ENCODE data around the gene INPP4A.

Gene INPP4A

DNA sequence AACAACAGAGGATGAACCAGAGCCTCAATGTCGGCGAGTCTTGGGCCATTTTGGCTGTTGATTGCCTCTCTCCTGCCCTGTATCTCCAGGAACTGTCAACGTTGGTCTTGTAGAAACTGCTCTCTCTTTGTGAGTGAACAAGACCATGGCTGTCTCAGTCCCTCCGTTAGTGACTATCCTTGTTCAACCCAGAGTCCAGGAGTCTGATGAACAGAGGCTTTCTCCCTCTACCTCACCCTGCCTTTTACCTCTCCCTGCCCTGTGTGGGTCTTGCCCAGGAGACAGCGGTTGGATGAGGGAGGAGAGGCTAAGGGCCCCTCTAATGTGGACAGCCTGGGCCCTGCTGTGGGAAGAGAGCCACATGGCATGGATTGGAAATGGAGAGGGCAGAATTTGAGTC lies 32.8 kb downstream of the INPP4A start:
- Histone ChIP-seq H3K4me3 (ENCODE audit: low read depth, low read length) (no peak overlapping the region), H3K27ac (no peak overlapping the region), H3K27me3 (replicated peaks) (no peaks in the 10 kb centered on the region), H3K36me3 (replicated peaks) (no peaks in the 10 kb centered on the region)
- DNase-seq = no peak
- TF ChIP-seq, protein P1, sequence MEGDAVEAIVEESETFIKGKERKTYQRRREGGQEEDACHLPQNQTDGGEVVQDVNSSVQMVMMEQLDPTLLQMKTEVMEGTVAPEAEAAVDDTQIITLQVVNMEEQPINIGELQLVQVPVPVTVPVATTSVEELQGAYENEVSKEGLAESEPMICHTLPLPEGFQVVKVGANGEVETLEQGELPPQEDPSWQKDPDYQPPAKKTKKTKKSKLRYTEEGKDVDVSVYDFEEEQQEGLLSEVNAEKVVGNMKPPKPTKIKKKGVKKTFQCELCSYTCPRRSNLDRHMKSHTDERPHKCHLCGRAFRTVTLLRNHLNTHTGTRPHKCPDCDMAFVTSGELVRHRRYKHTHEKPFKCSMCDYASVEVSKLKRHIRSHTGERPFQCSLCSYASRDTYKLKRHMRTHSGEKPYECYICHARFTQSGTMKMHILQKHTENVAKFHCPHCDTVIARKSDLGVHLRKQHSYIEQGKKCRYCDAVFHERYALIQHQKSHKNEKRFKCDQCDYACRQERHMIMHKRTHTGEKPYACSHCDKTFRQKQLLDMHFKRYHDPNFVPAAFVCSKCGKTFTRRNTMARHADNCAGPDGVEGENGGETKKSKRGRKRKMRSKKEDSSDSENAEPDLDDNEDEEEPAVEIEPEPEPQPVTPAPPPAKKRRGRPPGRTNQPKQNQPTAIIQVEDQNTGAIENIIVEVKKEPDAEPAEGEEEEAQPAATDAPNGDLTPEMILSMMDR (IDR thresholded peaks at IDR 0.05; ENCODE audit: low read depth, low read length, missing control alignments) = no peak
- in situ Hi-C loops (cut with HindIII; ENCODE audit: low pct_ligation_motif_present, low sequenced_read_pairs) = no loop called here

DNA sequence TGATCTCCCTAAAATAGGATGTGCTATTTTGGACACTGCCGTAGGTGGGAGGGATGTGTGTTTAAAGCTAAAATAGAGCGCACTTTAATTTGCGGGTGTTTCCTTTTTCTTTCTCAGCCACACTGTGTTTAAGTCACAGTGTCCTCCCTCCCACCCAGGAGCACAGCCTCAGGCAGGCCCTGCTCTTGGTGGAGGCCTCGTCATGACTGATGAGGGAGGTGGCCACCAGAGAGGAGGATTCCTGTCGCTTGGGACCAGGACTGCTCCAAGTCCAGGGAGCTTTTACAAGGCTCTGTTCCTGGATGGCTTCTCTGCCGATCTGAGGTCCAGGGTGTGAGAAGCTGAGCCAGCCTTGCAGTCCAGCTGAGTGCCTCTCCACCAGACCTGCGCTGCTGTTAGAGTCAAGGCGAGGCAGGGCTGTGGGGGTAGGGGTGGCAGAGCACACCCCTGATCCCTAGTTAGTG lies 33.5 kb downstream of the INPP4A start:
- Histone ChIP-seq H3K27ac (no peak overlapping the region), H3K4me3 (ENCODE audit: low read depth, low read length) (no peak overlapping the region), H3K27me3 (replicated peaks) (no peaks in the 10 kb centered on the region), H3K36me3 (replicated peaks) (no peaks in the 10 kb centered on the region)
- in situ Hi-C loops (cut with HindIII; ENCODE audit: low pct_ligation_motif_present, low sequenced_read_pairs) = no loop called here
- TF ChIP-seq, protein P1 (IDR thresholded peaks at IDR 0.05; ENCODE audit: low read depth, low read length, missing control alignments) = no peak
- DNase-seq = no peak

DNA sequence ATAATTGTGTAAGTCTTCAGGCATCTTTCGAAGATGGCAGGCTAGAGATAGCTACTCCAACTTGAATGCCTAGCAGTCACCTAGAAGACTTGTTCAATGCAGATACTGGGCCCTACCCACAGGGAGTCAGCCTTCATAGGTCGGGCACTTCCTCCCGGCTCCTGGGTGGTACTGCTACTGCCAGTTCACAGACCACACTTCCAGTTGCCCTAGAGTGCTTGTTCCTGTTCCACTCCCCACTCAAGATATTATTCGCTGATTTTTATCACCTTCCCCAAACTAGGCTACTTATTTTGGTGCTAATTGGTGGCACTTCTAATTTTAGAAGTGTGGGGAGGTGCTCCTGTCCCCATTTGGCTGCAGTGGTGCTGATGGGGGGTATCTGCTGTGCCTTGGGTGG lies 34.2 kb downstream of the INPP4A start:
- in situ Hi-C loops (cut with HindIII; ENCODE audit: low pct_ligation_motif_present, low sequenced_read_pairs) = no loop called here
- Histone ChIP-seq H3K27ac (no peak overlapping the region), H3K36me3 (replicated peaks) (no peaks in the 10 kb centered on the region), H3K27me3 (replicated peaks) (no peaks in the 10 kb centered on the region), H3K4me3 (ENCODE audit: low read depth, low read length) (no peak overlapping the region)
- TF ChIP-seq, protein P1 (IDR thresholded peaks at IDR 0.05; ENCODE audit: low read depth, low read length, missing control alignments) = no peak
- DNase-seq = no peak

DNA sequence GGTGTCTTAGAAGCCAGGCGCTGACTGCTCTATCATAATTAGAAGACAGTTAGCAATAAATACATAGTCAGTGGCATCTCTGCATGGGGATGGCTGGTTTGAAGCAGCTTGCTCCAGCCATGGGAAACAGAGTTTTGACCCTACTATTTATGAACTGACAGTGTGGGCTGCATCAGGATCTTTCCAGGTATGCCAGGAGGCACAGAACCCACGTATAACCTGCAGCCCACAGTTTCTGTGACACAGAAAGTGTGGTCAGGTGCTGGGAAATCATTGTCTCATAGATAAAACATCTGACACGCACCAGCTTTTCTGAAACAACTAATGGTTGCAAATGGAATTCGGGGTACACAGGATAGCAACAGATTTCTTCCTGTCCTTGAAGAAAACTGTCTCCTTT lies 34.7 kb downstream of the INPP4A start:
- in situ Hi-C loops (cut with HindIII; ENCODE audit: low pct_ligation_motif_present, low sequenced_read_pairs) = no loop called here
- no peaks in the 10 kb centered on the region for H3K27me3 ChIP-seq (replicated peaks)
- H3K4me3 ChIP-seq (ENCODE audit: low read depth, low read length) = no peak overlapping the region
- no peak overlapping the region for H3K27ac ChIP-seq
- DNase-seq = no peak
- TF ChIP-seq, protein P1 (IDR thresholded peaks at IDR 0.05; ENCODE audit: low read depth, low read length, missing control alignments) = no peak
- H3K36me3 ChIP-seq (replicated peaks) = no peaks in the 10 kb centered on the region

DNA sequence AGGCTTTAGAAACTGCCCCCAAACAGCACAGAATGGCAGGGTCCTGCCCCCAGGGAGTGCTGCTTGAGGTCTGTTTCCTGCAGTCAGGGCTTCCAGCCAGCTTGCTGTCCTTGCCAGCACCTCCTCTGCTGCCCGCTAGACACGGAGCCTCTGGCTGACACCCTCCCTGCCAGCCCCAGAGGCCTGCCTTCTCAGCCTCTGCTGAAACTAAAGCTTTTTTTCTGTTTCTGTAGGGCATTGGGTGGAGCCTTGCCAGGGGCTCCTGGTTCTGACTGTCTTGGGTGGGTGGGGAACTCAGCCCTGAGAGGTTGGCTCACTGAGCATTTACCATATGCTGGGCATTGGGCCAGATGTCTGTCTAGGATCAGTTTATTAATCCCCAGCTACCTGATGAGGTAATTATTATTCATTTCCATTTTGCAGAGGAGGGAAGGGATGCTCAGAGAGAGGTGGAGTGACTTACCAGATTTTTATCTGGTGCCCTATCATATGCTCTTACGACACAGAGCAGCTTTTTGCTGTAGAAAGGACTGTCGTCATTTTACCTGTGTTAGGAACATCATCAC lies 35.4 kb downstream of the INPP4A start:
- no peak overlapping the region for H3K4me3 ChIP-seq (ENCODE audit: low read depth, low read length)
- in situ Hi-C loops (cut with HindIII; ENCODE audit: low pct_ligation_motif_present, low sequenced_read_pairs) = no loop called here
- TF ChIP-seq, protein P1 (IDR thresholded peaks at IDR 0.05; ENCODE audit: low read depth, low read length, missing control alignments) = no peak
- H3K36me3 ChIP-seq (replicated peaks) = no peaks in the 10 kb centered on the region
- no peaks in the 10 kb centered on the region for H3K27me3 ChIP-seq (replicated peaks)
- no peak for DNase-seq
- no peak overlapping the region for H3K27ac ChIP-seq

DNA sequence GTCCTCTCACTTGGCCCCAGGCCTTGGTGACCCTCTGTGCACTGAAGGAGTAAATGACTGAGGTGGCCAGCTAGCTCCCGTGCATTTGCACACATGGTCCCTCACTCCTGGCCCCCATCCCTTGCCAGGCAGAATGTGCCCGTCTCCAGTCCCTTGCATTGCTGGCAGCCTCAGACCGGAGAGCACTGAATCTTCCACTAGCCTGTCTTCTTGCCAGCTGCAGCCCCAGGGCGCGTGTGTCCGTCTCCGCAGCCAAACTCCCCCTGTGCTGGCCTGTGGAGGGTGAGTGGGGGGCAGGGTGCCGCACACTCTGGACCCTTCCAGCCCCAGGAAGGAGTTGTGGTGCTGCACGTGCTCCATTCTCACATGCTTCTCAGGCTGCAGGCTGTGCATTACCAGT lies 35.9 kb downstream of the INPP4A start:
- in situ Hi-C loops (cut with HindIII; ENCODE audit: low pct_ligation_motif_present, low sequenced_read_pairs) = no loop called here
- TF ChIP-seq, protein P1 (IDR thresholded peaks at IDR 0.05; ENCODE audit: low read depth, low read length, missing control alignments) = no peak
- H3K27ac ChIP-seq = no peak overlapping the region

More for the DNA sequence above, 35.9 kb downstream of the INPP4A start:
- no peak for DNase-seq
- Histone ChIP-seq H3K27me3 (replicated peaks) (no peaks in the 10 kb centered on the region), H3K36me3 (replicated peaks) (no peaks in the 10 kb centered on the region), H3K4me3 (ENCODE audit: low read depth, low read length) (no peak overlapping the region)
